MG63 (cell line): ENCODE measurements around the gene KLHL22. TPM values are rescaled to one million over a fixed set of nuclear protein-coding genes. Genes with fewer than 3 reads are reported as not detected.
"Not testable (repeated sequence)": the region's sequence is repeated elsewhere in the genome, so short reads cannot be mapped to it uniquely, and the experiment has no call there.

ENCODE experiments used
- DNase-seq: peaks from one replicate; pipeline ENCODE4 v3.0.0-alpha.2; 2020
- H3K27me3 ChIP-seq: fragments of 250-450 bp; sonication (Bioruptor Pico); 2 replicates; pipeline ENCODE4 v1.5.1; 2020; ENCODE audit warnings: mild to moderate bottlenecking, moderate library complexity
- H3K36me3 ChIP-seq: fragments of 250-450 bp; sonication (Bioruptor Pico); 2 replicates; pipeline ENCODE4 v1.5.1; 2020; ENCODE audit warnings: mild to moderate bottlenecking, moderate library complexity
- H3K4me3 ChIP-seq: fragments of 250-450 bp; sonication (Bioruptor Pico); 2 replicates; pipeline ENCODE4 v1.5.1; 2020; ENCODE audit warnings: mild to moderate bottlenecking, moderate library complexity
- H3K9me3 ChIP-seq: fragments of 250-450 bp; sonication (Bioruptor Pico); 2 replicates; pipeline ENCODE4 v1.5.1; 2020; ENCODE audit warnings: mild to moderate bottlenecking, moderate library complexity
- total RNA-seq: library from RNA; depleted of rRNA; stranded (reverse); fragments of >200 nt; shearing (Covaris generic); gene quantifications from 2 replicates; pipeline ENCODE4 v1.2.3, GENCODE V29; 2014; ENCODE audit warnings: low replicate concordance

Gene KLHL22
- total RNA-seq, 1 experiment from 2014 or later, result 29.1 TPM

GRCh38 chr22:20425566-20426258 is 69.9 kb downstream of the KLHL22 start:
- no peak for DNase-seq
- H3K27me3 ChIP-seq, result no peaks in the 10 kb centered on the region
- H3K36me3 ChIP-seq, result peaks cover 28% of the 10 kb centered on the region
- no peak overlapping the region for H3K4me3 ChIP-seq
- H3K9me3 ChIP-seq, result no peaks in the 10 kb centered on the region

- Histone ChIP-seq H3K36me3 (peaks cover 23% of the 10 kb centered on the region), H3K27me3 (no peaks in the 10 kb centered on the region), H3K4me3 (no peak overlapping the region), H3K9me3 (no peaks in the 10 kb centered on the region)
- no peak for DNase-seq
Measured at GRCh38 chr22:20424932-20425565, 70.5 kb downstream of the KLHL22 start.

GRCh38 chr22:20424568-20424931 is 71.0 kb downstream of the KLHL22 start:
- H3K9me3 ChIP-seq, result no peaks in the 10 kb centered on the region
- no peaks in the 10 kb centered on the region for H3K27me3 ChIP-seq
- H3K36me3 ChIP-seq, result peaks cover 19% of the 10 kb centered on the region
- DNase-seq, result no peak
- no peak overlapping the region for H3K4me3 ChIP-seq

- no peak overlapping the region for H3K4me3 ChIP-seq
- H3K36me3 ChIP-seq, result peaks cover 18% of the 10 kb centered on the region
- no peak for DNase-seq
Measured at GRCh38 chr22:20423906-20424551, 71.6 kb downstream of the KLHL22 start.

GRCh38 chr22:20423008-20423905 is 72.3 kb downstream of the KLHL22 start:
- Histone ChIP-seq H3K4me3 (no peak overlapping the region), H3K9me3 (no peaks in the 10 kb centered on the region), H3K27me3 (no peaks in the 10 kb centered on the region), H3K36me3 (peaks cover 10% of the 10 kb centered on the region)
- peak; percentile 90 for DNase-seq

More at GRCh38 chr22:20423906-20424551, 71.6 kb downstream of the KLHL22 start:
- Histone ChIP-seq H3K27me3 (no peaks in the 10 kb centered on the region), H3K9me3 (no peaks in the 10 kb centered on the region)

GRCh38 chr22:20422271-20423007 is 73.2 kb downstream of the KLHL22 start:
- peaks cover 6% of the 10 kb centered on the region for H3K36me3 ChIP-seq
- H3K4me3 ChIP-seq, result no peak overlapping the region
- no peaks in the 10 kb centered on the region for H3K27me3 ChIP-seq
- H3K9me3 ChIP-seq, result no peaks in the 10 kb centered on the region
- no peak for DNase-seq

GRCh38 chr22:20421507-20421874 is 74.1 kb downstream of the KLHL22 start:
- Histone ChIP-seq H3K36me3 (peaks cover 5% of the 10 kb centered on the region; the same call in 1 of the 2 replicates), H3K27me3 (no peaks in the 10 kb centered on the region), H3K9me3 (no peaks in the 10 kb centered on the region), H3K4me3 (no peak overlapping the region)
- no peak for DNase-seq

GRCh38 chr22:20420157-20420842 is 75.3 kb downstream of the KLHL22 start:
- H3K27me3 ChIP-seq, result no peaks in the 10 kb centered on the region
- H3K9me3 ChIP-seq, result no peaks in the 10 kb centered on the region
- no peak for DNase-seq
- H3K36me3 ChIP-seq, result no peaks in the 10 kb centered on the region; the same call in 1 of the 2 replicates
- H3K4me3 ChIP-seq, result no peak overlapping the region

GRCh38 chr22:20419664-20419951 is 76.0 kb downstream of the KLHL22 start:
- H3K9me3 ChIP-seq, result no peaks in the 10 kb centered on the region
- DNase-seq, result no peak
- no peaks in the 10 kb centered on the region for H3K27me3 ChIP-seq
- no peaks in the 10 kb centered on the region; the same call in 1 of the 2 replicates for H3K36me3 ChIP-seq
- H3K4me3 ChIP-seq, result no peak overlapping the region

- peak; percentile 81 for DNase-seq
- Histone ChIP-seq H3K9me3 (no peaks in the 10 kb centered on the region), H3K27me3 (no peaks in the 10 kb centered on the region), H3K4me3 (peak overlapping the region; percentile 42), H3K36me3 (no peaks in the 10 kb centered on the region)
Measured at GRCh38 chr22:20418211-20418788, 77.3 kb downstream of the KLHL22 start.

GRCh38 chr22:20415699-20416098 is 79.9 kb downstream of the KLHL22 start:
- not testable (repeated sequence) for H3K4me3 ChIP-seq, H3K36me3 ChIP-seq, H3K27me3 ChIP-seq, H3K9me3 ChIP-seq, DNase-seq

- not testable (repeated sequence) for H3K4me3 ChIP-seq, H3K36me3 ChIP-seq, DNase-seq, H3K9me3 ChIP-seq, H3K27me3 ChIP-seq
Measured at GRCh38 chr22:20415241-20415640, 80.4 kb downstream of the KLHL22 start.

GRCh38 chr22:20414450-20414849 is 81.1 kb downstream of the KLHL22 start:
- H3K4me3 ChIP-seq, result no peak overlapping the region
- no peaks in the 10 kb centered on the region for H3K9me3 ChIP-seq
- no peaks in the 10 kb centered on the region for H3K36me3 ChIP-seq
- DNase-seq, result no peak
- H3K27me3 ChIP-seq, result no peaks in the 10 kb centered on the region

- no peaks in the 10 kb centered on the region for H3K36me3 ChIP-seq
- DNase-seq, result no peak
- no peak overlapping the region for H3K4me3 ChIP-seq
- H3K9me3 ChIP-seq, result no peaks in the 10 kb centered on the region
- no peaks in the 10 kb centered on the region for H3K27me3 ChIP-seq
Measured at GRCh38 chr22:20414059-20414440, 81.5 kb downstream of the KLHL22 start.

GRCh38 chr22:20413217-20414058 is 82.2 kb downstream of the KLHL22 start:
- no peaks in the 10 kb centered on the region for H3K36me3 ChIP-seq
- no peaks in the 10 kb centered on the region for H3K27me3 ChIP-seq
- H3K9me3 ChIP-seq, result no peaks in the 10 kb centered on the region
- DNase-seq, result no peak
- H3K4me3 ChIP-seq, result no peak overlapping the region
